Measurements from ENCODE around the gene CBX8. TPM values are rescaled to one million over a fixed set of nuclear protein-coding genes. Genes with fewer than 3 reads are reported as not detected.

Gene CBX8
- total RNA-seq, 1 donor from 2014 or later = 2.7 TPM

DNA sequence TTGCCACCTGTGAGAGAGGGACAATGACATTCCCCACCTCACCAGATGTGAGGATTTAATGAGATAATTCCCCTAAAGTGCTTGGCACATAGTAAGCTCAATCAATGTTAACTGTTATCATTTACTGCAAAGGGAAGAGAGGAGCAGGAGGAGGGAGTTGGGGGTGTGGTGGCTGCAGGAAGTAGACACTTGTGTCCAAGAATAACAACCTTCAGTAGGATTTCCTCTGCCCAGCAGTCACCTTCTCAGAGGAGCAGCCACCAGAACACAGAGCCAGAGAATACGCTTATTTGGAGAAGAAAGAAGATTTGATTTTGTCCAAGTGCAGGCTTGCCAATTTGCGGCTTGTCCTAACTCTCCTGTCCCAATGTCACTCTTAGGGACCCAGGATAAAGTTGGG lies 32.1 kb upstream of the CBX8 start:
- TF ChIP-seq, protein P1, sequence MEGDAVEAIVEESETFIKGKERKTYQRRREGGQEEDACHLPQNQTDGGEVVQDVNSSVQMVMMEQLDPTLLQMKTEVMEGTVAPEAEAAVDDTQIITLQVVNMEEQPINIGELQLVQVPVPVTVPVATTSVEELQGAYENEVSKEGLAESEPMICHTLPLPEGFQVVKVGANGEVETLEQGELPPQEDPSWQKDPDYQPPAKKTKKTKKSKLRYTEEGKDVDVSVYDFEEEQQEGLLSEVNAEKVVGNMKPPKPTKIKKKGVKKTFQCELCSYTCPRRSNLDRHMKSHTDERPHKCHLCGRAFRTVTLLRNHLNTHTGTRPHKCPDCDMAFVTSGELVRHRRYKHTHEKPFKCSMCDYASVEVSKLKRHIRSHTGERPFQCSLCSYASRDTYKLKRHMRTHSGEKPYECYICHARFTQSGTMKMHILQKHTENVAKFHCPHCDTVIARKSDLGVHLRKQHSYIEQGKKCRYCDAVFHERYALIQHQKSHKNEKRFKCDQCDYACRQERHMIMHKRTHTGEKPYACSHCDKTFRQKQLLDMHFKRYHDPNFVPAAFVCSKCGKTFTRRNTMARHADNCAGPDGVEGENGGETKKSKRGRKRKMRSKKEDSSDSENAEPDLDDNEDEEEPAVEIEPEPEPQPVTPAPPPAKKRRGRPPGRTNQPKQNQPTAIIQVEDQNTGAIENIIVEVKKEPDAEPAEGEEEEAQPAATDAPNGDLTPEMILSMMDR (IDR thresholded peaks at IDR 0.05; ENCODE audit: insufficient read depth, low read length, poor library complexity, severe bottlenecking) = no peak
- Histone ChIP-seq H3K4me3 (ENCODE audit: low read depth, low read length) (no peak overlapping the region), H3K36me3 (ENCODE audit: control insufficient read depth, insufficient read depth, low read length) (no peaks in the 10 kb centered on the region), H3K27me3 (ENCODE audit: control insufficient read depth, insufficient read depth, low read length) (no peaks in the 10 kb centered on the region)
- no peak for DNase-seq (ENCODE audit: low read depth)

DNA sequence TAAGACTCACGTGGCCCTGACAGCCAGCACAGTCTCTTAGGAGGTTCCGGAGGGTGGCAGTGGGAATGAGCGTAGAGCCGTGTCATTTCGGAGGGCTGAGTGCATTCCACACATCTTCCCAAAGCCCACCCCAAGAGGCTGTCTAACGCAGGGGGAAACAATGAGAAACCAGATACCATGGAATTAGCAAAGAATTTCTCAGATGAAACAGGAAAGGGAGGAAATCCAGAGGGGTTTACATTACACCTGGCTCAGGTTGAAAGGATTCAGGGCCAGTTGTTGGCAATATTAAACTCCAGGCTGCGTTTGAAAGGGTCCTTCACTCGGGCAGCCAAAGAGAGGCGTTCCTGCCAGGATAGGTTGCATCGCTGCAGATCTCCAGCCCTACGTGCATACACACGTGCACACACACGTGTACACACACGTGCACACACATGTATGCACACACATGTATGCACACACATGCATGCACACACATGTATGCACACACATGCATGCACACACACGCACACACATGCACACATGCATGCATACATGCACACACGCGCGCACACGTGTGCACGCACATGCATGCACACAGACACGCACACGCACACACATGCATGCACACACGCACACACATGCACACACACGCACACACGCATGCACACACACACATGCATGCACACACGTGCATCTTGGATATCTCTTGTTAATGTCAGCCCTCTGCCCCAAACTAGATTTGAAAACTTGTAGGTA lies 30.1 kb upstream of the CBX8 start:
- Histone ChIP-seq H3K36me3 (ENCODE audit: control insufficient read depth, insufficient read depth, low read length) (no peaks in the 10 kb centered on the region), H3K4me3 (ENCODE audit: low read depth, low read length) (no peak overlapping the region), H3K27me3 (ENCODE audit: control insufficient read depth, insufficient read depth, low read length) (no peaks in the 10 kb centered on the region)
- no peak for DNase-seq (ENCODE audit: low read depth)
- TF ChIP-seq, protein P1 (IDR thresholded peaks at IDR 0.05; ENCODE audit: insufficient read depth, low read length, poor library complexity, severe bottlenecking) = no peak

DNA sequence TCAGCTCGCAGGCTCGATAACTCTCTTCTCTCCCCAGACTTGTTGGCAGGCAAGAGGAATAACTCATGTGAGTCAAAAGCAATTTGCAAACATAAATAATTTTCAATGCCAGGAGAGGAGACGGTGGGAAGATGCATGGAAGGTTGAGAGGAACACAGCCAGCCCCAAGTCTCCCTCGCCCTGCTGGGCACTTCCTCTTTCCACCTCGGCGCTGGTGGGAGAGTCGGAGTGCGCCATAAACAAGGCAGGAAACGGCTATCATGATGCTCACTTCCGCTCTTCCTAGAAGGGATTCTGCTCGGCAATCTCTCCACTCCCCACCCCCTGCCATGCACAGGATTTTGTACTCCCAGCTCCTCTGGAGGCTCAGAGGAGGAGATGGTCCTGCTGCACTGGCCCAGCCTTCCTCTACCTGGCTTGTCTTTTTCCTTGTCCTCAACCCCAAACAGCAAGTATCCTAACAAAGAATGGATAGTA lies 29.4 kb upstream of the CBX8 start:
- Histone ChIP-seq H3K27me3 (ENCODE audit: control insufficient read depth, insufficient read depth, low read length) (no peaks in the 10 kb centered on the region), H3K4me3 (ENCODE audit: low read depth, low read length) (no peak overlapping the region), H3K36me3 (ENCODE audit: control insufficient read depth, insufficient read depth, low read length) (no peaks in the 10 kb centered on the region)
- TF ChIP-seq, protein P1 (IDR thresholded peaks at IDR 0.05; ENCODE audit: insufficient read depth, low read length, poor library complexity, severe bottlenecking) = no peak
- no peak for DNase-seq (ENCODE audit: low read depth)

DNA sequence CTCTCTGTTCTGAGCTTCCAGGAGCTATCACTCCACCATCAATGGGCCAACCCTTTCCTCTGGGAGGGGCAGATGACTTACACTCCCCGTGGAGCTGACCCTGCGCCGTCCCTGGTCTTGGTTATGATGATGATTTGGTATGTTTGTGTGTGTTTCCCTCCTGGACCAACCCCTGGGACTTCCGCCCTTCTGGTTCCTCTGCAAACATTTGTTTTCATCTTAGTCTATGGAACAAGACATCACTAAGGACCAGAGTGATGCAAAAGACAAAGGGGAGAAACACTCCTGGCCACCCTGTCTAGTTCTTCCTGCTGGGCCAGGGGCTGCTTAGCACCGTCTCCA lies 28.7 kb upstream of the CBX8 start:
- DNase-seq (ENCODE audit: low read depth) = no peak
- TF ChIP-seq, protein P1 (IDR thresholded peaks at IDR 0.05; ENCODE audit: insufficient read depth, low read length, poor library complexity, severe bottlenecking) = no peak
- no peak overlapping the region for H3K4me3 ChIP-seq (ENCODE audit: low read depth, low read length)

DNA sequence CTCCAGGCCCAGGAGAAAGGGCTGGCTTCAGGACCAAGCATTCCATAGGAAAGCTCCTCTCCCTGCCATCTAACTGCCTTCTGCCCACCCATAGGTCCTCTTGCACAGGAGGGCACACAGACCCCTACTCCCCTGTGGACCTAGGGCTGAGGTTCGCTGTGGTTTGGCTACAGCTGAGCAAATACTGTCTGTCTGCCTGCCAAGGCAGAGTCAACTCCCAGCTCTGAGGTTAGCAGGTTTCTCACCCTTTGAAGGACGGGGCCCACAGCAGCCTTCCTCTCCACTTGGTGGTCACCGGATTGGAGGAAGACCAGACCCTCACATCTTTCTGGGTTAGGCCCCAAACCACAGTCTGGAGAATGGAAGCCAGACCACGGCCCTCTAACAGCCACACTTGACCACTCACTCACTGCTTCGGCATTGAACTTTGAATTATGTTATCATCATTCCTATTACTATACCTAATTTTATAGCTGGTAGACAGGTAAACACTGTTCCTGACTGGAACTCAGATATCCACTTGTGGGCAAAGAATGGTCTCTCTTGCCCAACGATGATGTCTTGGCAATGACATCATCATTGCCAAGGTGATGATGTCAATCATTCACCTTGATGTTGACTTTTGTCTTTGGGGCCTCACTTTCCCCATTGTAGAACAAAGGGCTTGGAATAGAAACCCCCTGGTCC lies 28.2 kb upstream of the CBX8 start:
- no peaks in the 10 kb centered on the region for H3K27me3 ChIP-seq (ENCODE audit: control insufficient read depth, insufficient read depth, low read length)
- no peak overlapping the region for H3K4me3 ChIP-seq (ENCODE audit: low read depth, low read length)
- no peaks in the 10 kb centered on the region for H3K36me3 ChIP-seq (ENCODE audit: control insufficient read depth, insufficient read depth, low read length)
- TF ChIP-seq, protein P1 (IDR thresholded peaks at IDR 0.05; ENCODE audit: insufficient read depth, low read length, poor library complexity, severe bottlenecking) = no peak
- no peak for DNase-seq (ENCODE audit: low read depth)

More for the DNA sequence above, 28.7 kb upstream of the CBX8 start:
- Histone ChIP-seq H3K27me3 (ENCODE audit: control insufficient read depth, insufficient read depth, low read length) (no peaks in the 10 kb centered on the region), H3K36me3 (ENCODE audit: control insufficient read depth, insufficient read depth, low read length) (no peaks in the 10 kb centered on the region)
